GM19328 (cell line): ENCODE measurements around the gene ABLIM1.
"Not testable (repeated sequence)": the region's sequence is repeated elsewhere in the genome, so short reads cannot be mapped to it uniquely, and the experiment has no call there.

Experiments
- ATAC-seq: cut with Tn5 transposase; IDR thresholded peaks from one replicate; pipeline ENCODE4 v1.9.1; 2021; ENCODE audit warnings: mild to moderate bottlenecking, moderate library complexity; ENCODE audit not compliant: unreplicated experiment

The ABLIM1 gene

GRCh38 chr10:114658175-114658574 lies at the start of gene ABLIM1:
TSS of gene ABLIM1 (minus strand) at chr10:114658275. CDS start at chr10:114658200, 75 bp downstream.
- no peak for ATAC-seq

- ATAC-seq: no peak
Measured at GRCh38 chr10:114706458-114707055, 48.5 kb upstream of the ABLIM1 start.

DNA sequence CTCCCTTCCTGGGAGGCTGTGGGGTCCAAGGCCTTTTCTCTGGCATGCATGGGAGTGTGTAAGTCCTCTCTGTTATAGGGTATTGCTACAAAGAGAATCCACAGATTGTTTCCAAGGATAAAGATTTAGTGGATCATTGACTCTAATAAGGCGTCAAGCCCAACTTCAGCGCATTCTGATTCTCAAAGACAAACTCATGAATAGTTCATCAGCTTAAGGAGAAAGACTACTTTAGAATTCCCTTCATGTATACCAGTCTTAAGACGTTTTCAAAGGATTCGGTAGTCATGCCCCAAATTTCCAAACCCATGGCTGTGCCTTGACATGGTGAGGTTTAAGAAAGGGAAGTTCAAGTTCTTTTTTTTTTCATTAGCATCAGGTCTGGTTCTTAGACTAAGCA lies 46.6 kb upstream of the ABLIM1 start:
- no peak for ATAC-seq

DNA sequence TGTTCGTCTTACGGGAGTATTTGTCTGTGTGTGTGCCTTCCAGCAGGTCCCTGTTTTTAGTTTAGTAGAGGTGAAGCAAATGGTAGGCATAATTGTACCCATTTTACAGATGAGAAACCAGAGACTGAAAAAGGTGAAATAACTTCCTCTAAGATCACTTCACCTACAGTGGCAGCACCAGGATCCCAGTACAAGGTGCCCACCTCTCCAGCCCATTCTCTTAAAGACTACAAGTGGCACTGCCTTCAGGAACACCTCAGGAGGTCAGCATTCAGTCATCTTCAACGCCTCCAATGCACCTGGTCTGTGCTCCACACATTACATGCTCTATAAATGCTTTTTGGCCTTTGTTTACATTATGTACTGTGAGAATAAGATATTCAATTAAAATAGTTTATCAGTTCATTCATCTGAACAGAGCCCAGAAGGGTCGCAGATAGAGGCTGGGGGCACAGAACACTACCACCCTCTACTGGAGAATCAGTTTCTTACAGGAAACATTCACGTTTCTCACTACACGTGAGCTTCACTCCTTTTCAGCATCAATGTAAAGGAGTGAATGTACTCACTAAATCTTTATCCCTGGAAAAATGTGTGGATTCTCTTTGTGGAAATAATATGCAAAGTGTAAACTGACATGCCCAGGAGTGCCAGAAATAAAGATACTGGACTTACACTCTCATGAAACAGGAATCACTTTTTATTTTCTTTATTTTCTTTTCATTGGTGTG lies 45.5 kb upstream of the ABLIM1 start:
- ATAC-seq: no peak

DNA sequence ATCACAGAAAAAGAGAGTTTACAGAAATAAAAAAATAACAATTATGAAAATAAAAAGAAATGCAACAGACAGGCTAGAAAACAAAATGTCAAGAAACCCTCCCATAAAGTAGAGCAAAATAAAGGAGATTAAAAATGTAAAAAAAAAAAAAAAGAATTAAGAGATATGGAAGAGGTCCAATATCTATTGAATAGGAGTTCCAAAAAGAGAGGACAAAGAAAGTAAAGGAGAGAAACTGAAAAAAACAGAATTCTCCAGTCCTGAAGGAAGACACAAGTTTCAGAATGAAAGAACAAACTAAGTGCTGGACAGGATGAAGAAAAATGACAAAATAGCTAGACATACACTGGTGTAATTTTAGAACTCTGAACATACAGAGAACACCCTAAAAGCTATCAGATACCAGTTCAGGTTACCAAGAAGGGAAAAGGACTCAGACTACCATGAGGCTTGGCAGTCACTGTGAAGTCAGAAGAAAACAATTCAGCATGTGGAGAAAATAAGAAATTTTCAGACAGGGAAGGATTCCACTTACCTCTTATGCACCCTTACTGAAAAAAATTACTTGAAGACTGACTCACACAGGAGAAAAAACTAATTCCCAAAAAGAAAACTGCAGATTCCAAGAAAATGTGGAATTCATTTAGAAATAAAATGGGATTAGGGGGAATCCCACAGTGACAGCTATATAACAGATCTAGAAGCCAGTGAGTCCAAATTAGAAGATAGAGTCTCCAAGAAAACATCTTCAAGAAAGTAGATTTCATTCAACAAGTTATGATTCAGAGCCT lies 40.4 kb upstream of the ABLIM1 start:
- no peak for ATAC-seq

DNA sequence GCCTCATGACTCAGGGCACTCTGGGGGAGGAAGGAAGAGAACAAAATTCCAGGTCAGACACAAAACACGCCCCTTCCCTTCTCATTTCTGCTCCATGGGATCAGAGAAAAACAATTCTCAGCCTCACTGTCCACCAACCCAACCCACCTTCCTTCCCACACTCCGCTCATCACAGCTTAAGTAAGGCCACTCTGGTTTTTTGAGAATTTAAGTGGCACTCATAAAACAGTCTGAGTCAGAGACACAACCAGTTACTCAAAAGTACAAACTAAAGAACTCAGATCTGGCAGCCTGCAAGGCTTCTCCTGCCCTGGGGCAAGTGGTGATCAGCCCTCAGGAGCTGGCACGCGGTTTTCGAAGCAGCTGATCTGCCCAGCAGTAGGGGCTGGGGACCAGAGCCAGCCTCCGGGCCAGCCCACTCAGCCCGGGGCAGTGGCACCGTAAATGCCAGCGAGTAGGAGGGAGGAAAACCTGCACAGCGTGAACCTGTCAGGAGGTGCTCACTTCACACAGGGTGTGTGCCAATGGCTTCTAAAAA lies 39.1 kb upstream of the ABLIM1 start:
- ATAC-seq: no peak

DNA sequence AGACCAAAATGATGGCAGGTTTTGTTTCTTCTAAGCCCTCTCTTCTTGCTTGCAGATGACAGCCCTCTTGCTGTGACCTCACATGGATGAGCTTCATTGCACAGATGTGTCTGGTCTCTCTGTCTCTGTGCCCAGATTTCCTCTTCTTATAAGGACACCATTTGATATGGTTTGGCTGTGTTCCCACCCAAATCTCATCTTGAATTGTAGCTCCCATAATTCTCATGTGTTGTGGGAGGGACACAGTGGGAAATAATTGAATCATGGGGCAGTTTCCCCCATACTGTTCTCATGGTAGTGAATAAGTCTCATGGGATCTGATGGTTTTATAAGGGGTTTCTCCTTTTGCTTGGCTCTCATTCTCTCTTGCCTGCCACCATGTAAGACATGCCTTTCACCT lies 38.2 kb upstream of the ABLIM1 start:
- ATAC-seq: not testable (repeated sequence)

DNA sequence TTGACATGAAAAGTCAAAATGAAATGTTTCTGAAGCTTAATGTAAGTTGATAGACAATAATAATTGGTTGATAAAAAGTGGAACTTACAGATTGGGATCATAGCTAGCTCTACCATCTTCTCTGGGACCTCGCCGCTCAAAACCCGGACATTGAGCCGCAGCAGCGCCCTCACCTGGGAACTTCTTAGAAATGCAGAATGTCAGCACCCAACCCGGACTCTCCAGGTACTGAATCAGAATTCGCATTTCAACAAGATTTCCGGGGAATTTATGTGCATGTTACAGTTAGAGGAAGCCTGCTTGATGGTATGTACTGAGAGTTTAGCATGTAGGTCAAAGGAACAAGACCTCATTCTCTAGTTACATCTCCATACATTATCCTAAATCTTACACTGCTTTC lies 36.7 kb upstream of the ABLIM1 start:
- ATAC-seq: no peak

DNA sequence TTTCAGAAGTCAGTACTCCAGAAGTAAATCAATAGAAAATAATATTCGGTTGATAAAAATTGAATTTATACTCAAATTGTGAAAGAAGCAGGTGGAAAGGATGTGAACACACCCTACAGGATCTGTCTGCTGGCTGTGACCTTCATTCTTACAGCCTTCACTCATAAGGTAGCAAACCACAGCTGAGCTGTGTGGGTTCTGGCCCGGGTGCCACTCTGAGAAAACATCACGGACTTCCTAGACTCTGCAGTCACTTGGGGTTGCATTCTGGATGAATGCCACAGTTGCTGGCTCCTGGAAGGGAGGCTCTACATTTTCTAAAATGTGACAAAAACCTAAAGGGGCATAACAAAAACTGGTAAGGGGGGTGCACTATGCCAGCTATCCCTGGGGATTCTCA lies 36.0 kb upstream of the ABLIM1 start:
- ATAC-seq: no peak

GRCh38 chr10:114691442-114691941 lies 33.4 kb upstream of the ABLIM1 start:
- ATAC-seq: no peak

DNA sequence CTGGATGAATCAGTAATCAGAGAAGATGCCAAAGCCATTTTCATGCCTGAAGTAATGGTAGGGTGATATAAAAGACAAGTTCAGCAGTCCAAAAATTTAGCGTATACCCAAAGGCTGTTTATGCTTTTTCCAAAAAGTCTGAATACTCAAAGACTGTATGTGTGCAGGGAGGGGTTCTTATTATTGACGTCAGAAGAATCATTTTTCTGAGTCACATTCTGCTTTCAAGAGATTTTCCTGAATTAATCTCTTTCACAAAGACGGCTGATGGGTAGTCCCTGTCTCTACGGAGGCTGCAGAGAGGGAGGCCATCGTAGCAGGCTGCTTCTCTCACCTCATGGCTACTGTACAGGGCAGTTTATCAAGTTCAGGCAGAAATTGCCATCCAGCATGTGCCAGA lies 30.7 kb upstream of the ABLIM1 start:
- ATAC-seq: no peak

DNA sequence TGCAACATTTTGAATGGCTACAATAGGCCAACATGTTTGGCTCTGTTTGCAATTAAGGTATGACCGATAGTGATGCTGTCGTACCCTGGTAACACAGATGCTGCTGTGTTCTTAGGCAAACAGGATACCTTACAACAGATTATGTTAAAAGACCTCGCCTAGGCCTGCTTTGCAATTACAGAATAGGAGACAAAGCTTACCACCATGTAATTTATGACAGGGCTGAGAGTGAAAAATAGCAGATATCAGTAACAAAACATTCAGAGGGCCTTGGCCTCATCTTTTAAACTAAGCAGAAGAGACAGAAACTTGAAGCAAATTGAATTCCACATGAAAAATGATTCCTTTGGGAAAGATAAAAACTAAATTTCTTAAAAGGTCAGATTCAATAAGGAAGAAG lies 29.4 kb upstream of the ABLIM1 start:
- ATAC-seq: no peak

- no peak for ATAC-seq
Measured at GRCh38 chr10:114686013-114686412, 27.9 kb upstream of the ABLIM1 start.

- no peak for ATAC-seq
Measured at GRCh38 chr10:114685456-114685855, 27.4 kb upstream of the ABLIM1 start.

DNA sequence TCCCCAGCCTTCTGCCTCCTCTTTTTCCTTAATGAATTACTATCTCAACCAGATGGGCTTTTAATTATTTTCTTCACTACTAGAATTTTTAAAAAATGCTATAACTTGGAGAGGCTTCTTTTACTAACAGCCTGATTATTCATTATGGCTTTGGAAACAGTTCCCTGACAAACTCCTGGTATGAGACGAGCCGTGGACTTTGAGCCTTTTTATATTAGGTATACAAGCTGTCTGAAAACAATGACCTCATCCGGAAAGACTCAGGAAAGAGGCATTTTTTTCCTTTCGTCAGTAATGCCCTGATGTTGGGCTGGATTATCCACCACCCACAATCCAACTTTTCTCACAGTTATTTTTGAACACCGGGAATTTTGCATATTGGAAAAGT lies 26.7 kb upstream of the ABLIM1 start:
- ATAC-seq: no peak

DNA sequence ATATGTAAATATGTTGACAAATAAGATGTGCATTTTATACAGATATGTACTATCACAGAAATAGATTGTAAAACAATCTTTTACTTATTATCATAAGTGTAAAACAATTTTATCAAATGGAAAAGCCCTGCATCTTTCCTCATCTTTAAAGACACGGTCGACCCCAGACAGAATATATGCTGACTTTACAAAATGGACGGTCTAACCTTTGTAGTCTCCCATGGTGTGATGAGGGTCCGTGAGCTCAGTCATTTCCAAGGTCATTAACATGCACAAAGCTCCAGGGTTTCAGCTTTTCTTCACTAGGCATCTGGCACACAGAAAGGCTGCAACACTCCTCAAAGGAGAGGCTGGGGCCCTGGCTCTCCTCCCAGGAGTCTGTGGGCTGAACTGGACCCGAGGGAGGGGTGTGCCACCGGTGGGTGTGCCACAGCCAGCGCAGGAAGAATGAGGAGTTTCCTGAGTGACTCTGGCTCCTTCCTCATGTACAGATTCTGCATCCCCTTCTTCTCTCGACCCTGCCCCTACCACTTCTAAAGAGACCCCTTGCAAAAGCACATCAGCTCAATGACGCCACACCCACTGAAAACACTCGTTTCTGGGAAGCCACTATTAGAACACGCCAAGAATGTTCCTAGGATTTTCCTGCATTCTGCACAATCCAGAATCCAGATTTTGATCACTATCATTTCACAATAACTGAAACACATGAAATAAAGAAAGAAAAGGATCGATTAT lies 26.2 kb upstream of the ABLIM1 start:
- no peak for ATAC-seq

DNA sequence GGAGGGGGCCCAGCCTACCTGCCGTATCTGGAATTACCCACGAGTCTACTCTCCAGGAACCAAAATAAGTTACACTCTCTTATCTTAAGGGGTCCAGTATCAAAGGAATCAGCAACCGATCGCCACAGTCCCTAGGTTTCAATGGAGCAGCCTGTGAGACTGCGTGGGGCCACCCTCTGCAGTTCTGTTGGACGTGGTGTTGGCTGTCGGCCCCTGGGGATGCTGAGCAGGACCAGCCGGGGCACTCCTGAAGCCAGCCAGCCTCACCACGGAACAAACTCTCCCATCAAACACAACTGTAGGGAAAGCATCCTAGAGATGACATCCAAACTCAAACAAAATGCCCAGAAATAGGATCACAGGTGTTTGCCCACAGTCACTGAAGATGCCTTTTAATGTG lies 25.5 kb upstream of the ABLIM1 start:
- ATAC-seq: no peak

DNA sequence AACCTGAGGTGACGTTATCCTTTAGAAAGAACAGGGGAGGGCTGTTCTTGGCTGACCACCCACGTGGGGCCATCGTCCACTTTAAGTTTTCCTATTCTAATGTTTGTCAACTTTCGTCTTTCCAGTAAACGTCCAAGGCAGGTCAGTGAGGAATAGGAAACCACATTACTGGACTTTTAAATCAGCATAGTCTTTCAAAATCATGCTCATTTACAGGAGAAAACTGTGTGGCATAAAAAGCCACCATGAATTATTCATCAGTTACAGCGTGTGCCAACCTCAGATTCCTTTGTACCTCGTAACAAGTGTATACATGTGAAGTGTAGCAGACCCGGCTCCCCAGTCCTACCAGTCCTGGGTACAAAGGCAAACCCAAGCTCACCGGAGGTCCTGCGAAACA lies 25.1 kb upstream of the ABLIM1 start:
- ATAC-seq: no peak

DNA sequence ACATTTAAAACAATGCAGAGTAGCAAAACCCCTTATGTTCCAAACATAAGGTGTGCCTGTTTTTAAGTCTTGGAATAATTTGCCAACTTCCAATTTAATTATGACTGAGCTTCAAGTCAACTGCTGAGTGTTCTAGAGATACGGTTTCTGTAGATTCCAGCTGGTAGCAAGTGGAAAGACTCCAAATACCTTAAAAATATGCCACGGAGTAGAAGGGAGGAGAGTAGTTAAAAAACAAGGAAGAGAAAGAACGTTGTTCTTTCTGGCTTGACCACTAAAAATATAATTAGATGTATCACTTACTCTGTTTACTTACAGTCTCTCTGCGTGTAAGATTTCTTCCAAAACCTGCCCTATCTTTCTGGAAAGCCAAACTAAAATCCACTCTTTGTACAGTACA lies 24.5 kb upstream of the ABLIM1 start:
- no peak for ATAC-seq

GRCh38 chr10:114682121-114682520 lies 24.0 kb upstream of the ABLIM1 start:
- no peak for ATAC-seq

- no peak for ATAC-seq
Measured at GRCh38 chr10:114681542-114681941, 23.5 kb upstream of the ABLIM1 start.
